ENCODE data around the gene DIRAS1.
"Not testable (repeated sequence)": the region's sequence is repeated elsewhere in the genome, so short reads cannot be mapped to it uniquely, and the experiment has no call there.

DIRAS1 gene

DNA sequence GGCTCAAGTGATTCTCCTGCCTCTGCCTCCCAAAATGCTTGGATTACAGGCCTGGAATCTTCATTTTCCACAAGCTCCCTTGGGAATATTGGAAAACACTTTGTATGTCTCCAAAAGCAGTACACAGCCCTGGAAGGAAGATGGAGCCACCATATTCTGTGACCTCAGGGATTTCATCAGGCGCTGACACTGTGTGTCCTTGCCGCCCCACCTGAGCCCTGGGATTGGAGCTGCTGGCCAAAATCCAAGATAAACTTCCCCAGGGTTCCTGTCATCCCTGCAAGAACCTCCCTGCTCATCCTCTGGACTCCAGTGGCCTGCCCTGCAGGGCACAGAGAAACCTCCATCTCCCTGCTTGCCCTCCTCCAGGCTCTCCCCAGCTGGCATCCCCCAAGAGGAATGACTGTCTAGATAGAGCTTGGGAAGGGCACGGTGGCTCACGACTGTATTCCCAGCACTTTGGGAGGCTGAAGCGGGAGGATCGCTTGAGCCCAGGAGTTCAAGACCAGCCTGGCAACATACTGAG lies 17.4 kb downstream of the DIRAS1 start:
- no peak for DNase-seq

DNA sequence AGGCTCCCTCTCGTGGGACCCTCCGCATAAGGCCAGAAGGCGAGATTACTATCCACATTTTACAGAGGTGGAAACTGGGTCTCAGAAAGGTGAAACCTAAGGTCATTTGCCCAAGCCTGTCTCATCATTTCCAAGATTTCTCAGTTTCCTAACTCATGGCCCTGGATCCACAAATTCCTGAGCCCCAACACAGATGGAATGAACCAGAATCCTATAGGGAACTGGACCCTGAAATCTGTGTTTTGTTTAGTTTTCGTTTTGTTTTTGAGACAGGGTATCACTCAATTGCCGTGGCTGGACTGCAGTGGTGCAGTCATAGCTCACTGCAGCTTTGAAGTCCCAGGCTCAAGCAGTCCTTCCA lies 18.1 kb downstream of the DIRAS1 start:
- no peak for DNase-seq

DNA sequence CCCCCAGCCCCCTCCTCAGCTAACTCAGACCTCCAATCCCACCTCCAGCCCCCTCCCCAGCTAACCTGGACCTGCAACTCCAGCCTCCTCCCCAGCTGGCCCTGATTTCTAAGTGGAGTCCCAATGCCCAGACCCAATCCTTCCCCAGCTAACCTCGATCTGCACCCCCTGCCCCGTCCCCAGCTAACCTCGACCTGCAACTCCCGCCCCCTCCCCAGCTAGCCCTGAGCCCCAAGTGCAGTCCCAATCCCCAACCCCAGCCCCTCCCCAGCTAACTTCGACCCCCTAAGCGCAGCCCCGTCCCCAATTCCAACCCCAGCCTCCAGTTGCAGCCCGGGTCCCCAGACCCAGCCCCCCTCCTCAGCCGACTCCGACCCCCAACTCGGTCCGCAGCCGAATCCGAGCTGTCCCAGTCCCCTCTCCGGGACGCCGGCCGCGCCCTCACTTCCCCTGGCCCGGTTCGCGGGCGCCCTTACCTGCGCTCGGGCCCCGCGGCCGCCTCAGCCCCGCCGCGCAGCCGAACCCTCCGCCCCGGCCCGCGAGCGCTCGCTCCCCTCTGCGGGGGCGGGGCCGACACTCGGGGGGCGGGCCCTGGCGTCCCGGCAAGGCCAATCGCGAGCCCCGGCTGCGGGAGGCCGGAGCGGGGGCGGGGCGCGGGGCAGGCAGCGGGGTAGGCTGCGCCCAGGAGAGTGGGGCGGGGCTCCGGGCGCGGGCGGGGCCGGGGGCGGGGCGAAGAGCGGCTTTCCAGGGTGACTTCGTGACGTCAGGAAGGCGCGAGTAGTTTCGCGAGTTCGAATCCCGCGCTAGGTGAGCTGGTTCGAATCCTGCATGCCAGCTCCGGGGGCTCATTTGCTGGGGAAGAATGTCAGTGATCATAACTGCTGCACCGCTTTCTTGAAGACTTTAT lies 18.7 kb downstream of the DIRAS1 start, which contains the start of gene GNG7:
Gene GNG7, minus strand, starts transcription at position 525 of the 907 bp plus-strand sequence. CDS start 182,006 bp downstream, outside the sequence.
- DNase-seq = peak; percentile 40

DNA sequence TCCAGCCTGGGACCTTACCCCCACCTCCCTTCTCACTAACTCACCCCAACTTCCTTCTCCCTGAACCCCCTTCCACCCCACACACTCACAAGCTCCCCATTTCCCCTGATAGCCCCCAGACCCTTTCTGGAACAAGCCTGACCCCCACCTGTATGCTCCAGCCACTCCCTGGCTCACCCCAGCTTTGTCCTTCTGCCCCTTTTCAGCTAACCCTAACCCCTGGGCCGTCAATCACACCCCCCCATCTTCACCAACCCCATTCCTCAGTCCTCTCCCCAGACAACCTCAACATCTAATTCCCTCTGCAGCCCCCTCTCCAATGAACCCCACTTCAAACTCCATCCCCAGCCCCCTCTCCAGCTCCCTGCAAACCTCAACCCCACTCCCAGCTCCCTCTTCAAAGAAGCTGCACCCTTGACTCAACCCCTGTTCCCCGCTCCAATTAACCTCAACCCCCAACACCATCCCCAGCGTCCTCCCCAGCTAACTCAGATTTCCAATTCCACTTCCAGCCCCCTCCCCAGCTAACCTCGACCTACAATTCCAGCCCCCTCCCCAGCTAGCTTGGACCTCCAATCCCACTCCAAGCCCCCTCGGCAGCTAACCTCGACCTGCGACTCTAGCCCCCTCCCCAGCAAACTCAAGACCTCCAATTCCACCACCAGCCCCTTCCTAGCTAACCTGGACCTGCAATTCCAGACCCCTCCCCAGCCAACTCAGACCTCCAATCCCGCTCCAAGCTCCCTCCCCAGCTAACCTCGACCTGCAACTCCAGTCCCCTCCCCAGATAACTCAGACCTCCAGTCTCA lies 19.6 kb downstream of the DIRAS1 start:
- no peak for DNase-seq

DNA sequence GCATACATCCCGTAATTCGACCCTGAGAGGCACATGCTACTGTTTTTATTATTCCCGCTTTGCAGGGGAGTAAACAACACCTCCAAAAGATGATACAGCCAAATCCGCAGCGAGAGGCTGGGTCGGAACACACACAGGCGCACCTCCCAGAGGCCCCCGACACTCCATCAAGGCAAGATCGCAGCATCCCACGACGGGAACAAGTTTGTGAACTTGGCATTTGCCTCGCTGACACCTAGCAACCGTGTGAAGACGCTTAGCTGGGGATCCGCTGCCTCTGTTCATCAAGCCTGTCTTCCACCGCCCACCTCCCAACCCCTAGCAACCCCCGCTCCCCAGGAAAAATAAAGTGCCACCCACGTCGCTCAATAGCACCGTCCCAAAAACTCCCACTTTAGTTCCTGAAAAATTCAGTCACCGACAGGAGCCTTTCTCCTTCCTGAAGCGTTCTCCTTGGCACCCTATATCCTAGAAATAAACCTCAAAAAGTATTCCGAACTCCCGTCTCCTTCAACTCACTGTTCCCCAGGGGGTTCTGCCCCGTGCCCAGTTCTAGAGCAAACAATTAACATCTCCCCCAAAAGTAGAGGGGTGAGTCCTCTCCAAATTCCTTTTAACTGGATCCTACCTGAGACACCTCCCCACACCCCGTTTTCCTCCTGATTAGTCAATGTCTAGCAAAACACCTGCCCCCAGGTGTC lies 20.4 kb downstream of the DIRAS1 start:
- DNase-seq = no peak

DNA sequence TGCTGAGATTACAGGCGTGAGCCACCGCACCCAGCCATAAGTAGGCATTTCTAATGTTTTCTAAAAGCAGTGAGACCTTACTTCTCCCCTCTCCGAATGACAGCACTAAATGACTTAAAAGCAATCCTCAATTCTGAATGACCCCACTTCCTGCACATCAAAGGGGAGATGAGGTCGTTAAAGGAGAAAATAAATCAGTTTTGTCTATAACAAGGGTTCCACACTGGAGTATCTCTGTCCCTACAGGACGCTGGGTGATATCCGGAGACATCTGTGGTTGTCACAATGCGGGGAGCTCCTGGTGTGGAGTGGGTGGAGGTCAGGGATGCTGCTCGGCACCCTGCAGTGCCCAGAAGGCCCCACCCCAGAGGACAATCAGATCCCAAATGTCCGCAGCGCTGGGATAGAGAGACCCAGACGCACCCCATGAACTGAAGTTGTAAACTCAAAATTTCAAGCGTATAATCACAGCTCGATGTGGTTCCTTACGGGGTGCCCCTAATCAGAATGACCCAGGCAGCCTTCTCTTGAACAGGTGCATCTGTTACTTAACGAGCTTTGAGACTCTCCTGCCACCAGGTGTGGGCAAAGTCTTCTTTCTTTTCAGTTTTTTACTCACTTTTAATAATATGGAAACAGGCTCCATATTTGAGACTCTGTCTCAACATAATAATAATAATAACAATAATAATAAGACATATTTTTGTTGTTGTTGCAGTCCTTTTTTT lies 21.6 kb downstream of the DIRAS1 start:
- DNase-seq = no peak

DNA sequence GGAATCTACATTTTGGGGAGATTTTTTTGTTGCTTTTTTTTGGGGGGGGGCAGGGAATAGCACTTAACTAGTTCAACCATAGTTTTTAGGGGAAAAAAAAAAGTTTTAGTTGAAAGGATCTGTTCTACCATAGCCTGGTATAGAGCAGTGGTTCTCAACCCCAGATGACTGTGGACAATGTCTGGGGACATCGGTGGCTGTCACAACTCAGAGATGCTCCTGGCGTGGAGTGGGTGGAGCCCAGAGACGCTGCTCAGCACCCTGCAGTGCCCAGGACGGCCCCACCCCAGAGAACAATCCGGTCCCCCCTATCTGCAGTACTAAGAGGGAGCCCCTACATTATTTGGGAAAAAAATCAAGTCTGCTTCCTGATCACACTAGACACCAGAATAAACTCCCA lies 27.0 kb downstream of the DIRAS1 start:
- no peak for DNase-seq

DNA sequence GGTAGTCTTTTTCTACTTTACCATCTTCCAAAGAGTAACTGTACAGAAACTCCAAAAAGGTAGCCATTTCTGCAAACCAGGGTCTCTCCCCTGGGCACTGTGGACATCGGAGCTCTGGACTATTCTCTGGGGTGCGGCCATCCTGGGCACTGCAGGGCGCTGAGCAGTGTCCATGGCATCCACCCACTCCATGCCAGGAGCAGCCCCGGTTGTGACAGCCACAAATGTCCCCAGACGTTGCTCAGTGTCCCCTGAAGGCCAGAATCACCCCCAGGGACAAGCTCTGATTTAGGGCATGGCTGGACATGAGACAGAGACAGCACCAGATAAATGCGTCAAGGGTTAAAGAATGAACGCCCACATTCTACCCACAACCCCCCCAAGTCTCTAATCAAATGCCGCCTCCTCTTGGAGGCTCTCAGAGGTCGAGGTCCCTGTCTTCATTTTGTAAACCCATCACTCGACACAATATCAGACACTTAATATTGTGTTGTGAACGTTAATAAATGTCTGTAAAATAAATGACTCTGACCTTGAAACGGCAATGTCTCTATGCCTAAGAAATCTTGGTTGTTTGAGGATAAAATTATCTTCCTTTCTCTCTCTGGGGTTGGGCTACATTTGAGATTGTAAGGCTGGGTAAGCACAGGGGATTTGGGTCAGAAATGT lies 27.5 kb downstream of the DIRAS1 start:
- no peak for DNase-seq

DNA sequence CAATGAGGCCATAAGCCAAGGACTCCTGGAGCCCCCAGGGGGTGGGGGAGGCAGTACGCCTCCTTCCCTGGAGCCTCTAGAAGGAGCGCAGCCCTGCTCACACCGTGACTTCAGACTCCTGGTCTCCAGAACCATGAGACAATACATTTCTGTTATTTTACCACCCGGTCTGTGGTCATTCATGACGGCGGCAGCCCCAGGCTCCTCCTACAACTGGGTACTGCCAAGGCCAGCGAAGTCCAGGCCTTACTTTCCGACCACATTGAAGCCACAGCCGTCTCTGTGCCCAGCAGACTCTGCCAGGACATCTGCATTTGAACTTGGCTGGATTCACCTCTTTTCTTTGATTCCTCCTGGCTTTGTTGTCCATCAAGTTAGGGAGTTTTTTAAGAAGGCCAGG lies 29.2 kb downstream of the DIRAS1 start:
- DNase-seq = no peak

DNA sequence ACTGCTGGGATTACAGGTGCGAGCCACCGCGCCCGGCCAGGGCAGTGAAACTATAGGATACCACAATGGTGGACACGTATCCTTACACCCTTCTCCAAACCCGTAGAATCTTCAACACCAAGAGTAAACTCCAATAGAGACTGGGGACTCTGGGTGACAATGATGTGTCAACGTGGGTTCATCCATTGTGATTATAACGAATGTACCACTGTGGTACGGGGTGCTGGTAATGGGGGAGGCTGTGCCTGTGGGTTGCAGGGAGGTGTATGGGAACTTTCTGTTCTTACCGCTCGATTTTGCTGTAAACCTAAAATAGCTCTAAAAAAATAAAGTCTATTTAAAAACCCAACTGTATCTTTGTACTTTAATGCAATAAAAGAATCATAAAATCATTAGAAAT lies 30.3 kb downstream of the DIRAS1 start:
- DNase-seq = no peak

DNA sequence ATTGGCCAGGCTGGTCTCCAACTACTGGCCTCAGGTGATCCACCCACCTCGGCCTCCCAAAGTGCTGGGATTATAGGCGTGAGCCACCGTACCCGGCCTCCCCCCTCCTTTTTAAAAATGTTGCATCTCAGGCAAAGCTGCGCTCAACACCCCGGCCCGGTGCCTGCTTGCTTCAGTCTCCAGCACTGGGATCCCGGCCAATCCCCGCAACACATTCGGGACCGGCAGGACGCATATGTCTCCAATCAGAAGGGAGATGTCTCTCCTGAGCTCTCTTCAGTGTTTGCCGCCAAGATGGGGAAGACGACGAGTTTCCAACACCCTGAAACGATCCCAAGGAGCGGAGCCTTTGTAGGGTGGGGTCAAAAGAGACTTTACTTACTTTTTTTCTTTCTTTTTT lies 34.8 kb downstream of the DIRAS1 start:
- no peak for DNase-seq

DNA sequence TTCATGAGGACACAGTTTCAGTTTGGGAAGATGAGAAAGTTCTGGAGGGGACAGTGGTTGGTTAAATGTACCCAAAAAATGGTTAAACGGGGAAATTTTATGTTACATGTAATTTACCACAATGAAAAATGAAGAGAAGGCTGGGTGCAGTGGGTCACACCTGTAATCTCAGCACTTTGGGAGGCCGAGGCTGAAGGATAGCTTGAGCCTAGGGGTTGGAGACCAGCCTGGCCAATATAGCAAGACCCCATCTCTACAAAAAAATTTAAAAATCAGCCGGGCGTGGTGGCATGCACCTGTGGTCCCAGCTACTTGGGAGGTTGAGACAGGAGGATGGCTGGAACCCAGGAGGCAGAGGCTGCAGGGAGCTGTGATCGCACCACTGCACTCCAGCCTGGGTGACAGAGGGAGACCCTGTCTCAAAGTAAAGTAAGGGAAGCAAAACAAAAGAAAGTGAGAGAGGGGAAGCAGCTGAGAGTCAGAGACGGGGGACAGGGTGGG lies 35.9 kb downstream of the DIRAS1 start:
- DNase-seq = no peak

DNA sequence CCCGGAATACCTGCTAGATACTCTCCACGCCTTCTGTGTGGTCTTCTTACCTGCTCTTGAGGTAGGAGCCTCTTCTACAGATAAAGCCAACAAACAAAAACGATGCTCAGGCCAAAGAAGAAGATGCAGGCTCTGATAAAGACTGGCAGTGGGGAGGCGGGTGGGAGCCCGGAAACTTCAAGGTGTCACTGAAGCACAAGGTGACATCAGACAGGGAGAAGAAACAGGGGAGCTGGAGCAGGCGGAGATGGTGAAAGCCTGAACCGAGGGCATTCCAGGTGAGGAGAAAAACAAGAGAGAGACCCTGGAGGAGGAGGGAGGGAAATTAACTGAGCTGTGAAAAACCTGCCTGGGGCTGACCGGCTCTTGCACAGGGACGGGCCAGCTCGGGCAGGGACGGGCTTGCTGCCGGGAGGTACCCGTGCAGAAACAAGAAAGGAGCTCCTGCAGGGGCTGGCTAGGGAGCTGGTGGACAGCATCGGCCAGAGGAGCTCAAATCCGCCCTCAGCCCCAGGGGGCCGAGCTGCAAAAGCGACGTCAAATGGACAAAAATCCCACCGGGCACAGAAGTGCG lies 37.7 kb downstream of the DIRAS1 start:
- DNase-seq = no peak

DNA sequence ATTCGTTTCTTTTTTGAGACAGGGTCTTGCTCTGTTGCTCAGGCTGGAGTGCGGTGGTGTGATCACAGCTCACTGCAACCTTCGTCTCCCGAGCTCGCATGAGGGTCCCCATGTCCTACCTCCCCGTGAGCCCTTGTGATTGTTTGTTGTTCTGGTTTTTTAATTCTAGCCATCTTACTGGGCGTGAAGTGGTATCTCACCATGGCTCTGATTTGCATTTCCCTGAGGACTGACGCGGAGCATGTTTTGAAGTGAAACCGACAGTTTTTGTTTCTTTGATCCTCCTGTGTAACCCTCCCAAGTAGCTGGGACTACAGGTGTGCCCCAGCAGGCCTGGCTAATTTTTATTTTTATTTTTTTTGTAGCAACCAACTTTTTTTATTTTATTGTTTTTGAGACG lies 40.4 kb downstream of the DIRAS1 start:
- no peak for DNase-seq

DNA sequence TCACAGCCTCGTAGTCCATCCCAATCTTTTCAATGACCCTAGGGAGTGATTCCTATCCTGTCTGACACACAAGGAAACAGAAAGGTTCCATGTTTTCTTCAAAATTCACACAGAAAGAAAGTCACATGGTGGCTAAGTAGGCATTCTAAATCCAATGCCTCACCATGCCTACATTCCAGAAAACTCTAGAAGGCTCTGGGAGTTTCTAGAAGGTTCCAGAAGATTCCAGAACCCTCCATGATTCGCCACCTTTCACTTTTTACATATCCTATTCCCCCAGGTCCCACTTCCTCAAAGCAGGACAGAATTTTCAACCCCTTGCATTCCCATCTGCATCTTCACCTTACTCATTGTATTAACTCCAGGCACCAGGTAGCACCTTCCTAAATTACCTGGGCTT lies 41.7 kb downstream of the DIRAS1 start:
- DNase-seq = no peak

DNA sequence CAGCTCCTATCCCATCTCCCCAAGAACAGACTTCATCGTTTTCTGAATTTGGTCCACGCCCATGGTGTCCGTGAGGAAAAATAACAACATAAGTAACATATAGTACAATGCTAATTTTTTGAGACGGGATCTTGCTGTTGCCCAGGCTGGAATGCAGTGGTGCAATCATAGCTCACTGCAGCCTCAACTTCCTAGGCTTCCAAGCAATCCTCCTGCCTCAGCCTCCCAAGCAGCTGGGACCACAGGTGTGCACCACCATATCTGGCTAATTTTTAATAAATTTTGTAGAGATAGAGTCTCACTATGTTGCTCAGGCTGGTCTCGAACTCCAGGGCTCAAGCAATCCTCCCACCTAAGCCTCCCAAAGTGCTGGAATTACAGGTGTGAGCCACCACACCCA lies 42.2 kb downstream of the DIRAS1 start:
- not testable (repeated sequence) for DNase-seq

DNA sequence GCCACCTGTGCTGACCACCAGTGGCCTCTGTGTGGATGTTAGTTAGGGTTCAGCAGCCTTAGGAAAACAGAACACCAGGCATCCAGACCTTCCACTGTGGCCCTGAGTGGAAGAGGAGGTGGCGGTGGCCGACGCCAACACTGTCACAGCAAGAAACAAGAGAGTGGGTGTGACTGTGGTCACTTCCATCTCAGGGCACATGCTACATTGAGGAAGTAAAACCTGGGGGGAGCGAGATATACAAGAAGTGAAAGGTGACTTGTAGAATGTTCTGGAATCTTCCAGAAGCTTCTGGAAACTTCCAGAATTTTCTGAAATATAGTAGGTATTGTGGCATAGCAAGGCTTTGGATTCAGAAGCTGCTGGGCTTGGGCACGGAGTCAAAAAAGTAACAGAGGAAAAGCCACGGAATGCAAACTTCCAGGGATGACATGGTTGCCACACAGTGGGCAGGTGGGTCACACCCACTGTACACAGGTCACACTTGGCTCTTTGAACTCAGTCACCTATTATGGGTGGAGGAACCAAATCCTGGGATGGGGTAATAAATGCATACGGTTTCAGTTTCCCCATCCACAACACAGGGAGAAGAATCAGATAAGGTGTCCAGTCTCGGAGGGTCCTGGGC lies 43.0 kb downstream of the DIRAS1 start:
- DNase-seq = no peak

DNA sequence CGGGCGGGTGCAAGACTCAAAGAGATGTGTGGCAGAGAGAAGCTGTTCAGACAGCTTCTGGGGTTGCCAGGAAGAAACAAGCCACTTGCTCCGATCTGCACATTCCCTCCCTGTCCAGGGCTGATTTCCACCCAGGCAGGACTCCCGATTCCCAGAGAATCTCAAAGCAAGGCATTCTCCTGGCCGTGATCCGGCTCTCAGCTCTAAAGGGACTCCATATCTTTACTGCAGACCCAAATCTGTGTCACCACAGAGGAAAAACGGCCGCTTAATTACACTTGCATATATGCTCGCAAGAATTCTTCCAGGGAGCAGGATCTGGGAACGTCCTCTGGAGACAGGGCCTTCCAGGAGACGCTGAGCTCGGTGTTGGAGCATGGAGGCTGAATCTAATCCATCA lies 44.3 kb downstream of the DIRAS1 start:
- DNase-seq = no peak

DNA sequence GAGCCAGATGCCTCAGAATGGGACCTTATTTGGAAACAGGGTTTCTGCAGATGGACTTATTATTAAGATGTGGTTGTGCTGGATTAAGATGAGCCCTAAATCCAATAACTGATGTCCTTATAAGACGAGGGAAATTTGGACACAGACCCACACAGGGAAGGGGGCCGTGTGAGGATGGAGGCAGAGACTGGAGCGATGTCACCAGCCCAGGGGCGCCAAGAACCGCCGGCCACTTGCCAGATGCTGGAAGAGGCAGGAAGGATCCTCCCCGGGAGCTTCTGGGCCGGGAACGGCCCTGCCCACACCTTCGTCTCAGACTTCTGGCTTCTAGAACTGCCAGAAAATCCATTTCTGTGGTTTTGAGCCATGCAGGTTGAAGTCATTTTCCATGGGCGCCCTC lies 45.3 kb downstream of the DIRAS1 start:
- DNase-seq = no peak

DNA sequence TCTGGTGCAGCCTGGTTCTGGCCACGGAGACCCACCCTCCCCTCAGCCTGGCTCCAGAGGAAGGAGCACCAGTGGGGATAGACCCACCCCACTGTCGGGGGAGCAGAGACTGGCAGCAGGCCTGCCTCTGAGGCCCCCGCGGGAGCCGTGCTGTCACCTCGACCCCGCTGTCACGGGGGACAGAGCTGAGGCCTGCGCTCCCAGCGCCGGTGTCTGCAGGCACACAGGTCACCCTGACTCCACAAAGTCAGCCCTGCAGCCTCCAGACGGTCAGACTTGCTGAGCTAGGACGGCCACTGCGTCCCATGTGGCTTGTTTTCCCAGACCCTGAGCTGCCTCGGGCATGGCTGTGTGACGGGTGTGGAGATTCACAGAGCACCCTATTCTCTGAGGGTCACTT lies 51.0 kb downstream of the DIRAS1 start:
- DNase-seq = no peak

Measured in NCI-H748 treated with DMSO at 0.1 percent for 48 hours (cell line).